ENCODE data around the gene PPL. TPM values are rescaled to one million over a fixed set of nuclear protein-coding genes. Genes with fewer than 3 reads are reported as not detected.

The PPL gene
- total RNA-seq, 1 experiment from 2014 or later, result 0.04 TPM

GRCh38 chr16:4942481-4942880, 5.5 kb upstream of the PPL start:
- intact Hi-C loops (cut with micrococcal nuclease; ENCODE audit: unreplicated experiment), result no loop called here
- POLR2A ChIA-PET (ENCODE audit: low non-redundant PET), result no interaction called here
- BruUV-seq (replicated peaks), result no TSS peak

GRCh38 chr16:4940719-4941118, 3.8 kb upstream of the PPL start:
- no peak for DNase-seq (ENCODE audit: low spot score)
- peaks cover 29% of the 10 kb centered on the region for H3K27me3 ChIP-seq (replicated peaks; ENCODE audit: insufficient read depth, low read depth, low read length, poor library complexity)
- TF ChIP-seq EZH2 (IDR thresholded peaks at IDR 0.05; ENCODE audit: borderline replicate concordance, low read depth, low read length, poor library complexity, severe bottlenecking) (no peak), CTCF (conservative IDR thresholded peaks at IDR 0.05; ENCODE audit: low read depth, low read length) (no peak)
- ChIA-PET POLR2A (ENCODE audit: low non-redundant PET) (no interaction called here), CTCF (no interaction called here)
- peaks cover 19% of the 10 kb centered on the region for H3K4me1 ChIP-seq (ENCODE audit: insufficient read depth, low read length, poor library complexity, severe bottlenecking)
- H3K27ac ChIP-seq (ENCODE audit: low read depth, low read length, poor library complexity, severe bottlenecking), result no peak overlapping the region
- no peaks in the 10 kb centered on the region for H3K9me3 ChIP-seq (ENCODE audit: low read depth, low read length, poor library complexity, severe bottlenecking)
- no peak overlapping the region for H3K4me3 ChIP-seq (ENCODE audit: low read depth, low read length, poor library complexity, severe bottlenecking)
- H3K36me3 ChIP-seq (ENCODE audit: insufficient read depth, low read length, poor library complexity, severe bottlenecking), result no peaks in the 10 kb centered on the region
- BruUV-seq (replicated peaks), result no TSS peak
- intact Hi-C loops (cut with micrococcal nuclease; ENCODE audit: unreplicated experiment), result no loop called here

More at GRCh38 chr16:4942481-4942880, 5.5 kb upstream of the PPL start:
- H3K36me3 ChIP-seq (ENCODE audit: insufficient read depth, low read length, poor library complexity, severe bottlenecking), result no peaks in the 10 kb centered on the region
- no peak for TF ChIP-seq EZH2 (IDR thresholded peaks at IDR 0.05; ENCODE audit: borderline replicate concordance, low read depth, low read length, poor library complexity, severe bottlenecking)
- no peak for TF ChIP-seq CTCF (conservative IDR thresholded peaks at IDR 0.05; ENCODE audit: low read depth, low read length)
- H3K9me3 ChIP-seq (ENCODE audit: low read depth, low read length, poor library complexity, severe bottlenecking), result no peaks in the 10 kb centered on the region
- CTCF ChIA-PET, result no interaction called here
- no peak for DNase-seq (ENCODE audit: low spot score)
- H3K27me3 ChIP-seq (replicated peaks; ENCODE audit: insufficient read depth, low read depth, low read length, poor library complexity), result peaks cover 12% of the 10 kb centered on the region
- no peak overlapping the region for H3K27ac ChIP-seq (ENCODE audit: low read depth, low read length, poor library complexity, severe bottlenecking)
- no peak overlapping the region for H3K4me3 ChIP-seq (ENCODE audit: low read depth, low read length, poor library complexity, severe bottlenecking)
- H3K4me1 ChIP-seq (ENCODE audit: insufficient read depth, low read length, poor library complexity, severe bottlenecking), result peaks cover 15% of the 10 kb centered on the region

GRCh38 chr16:4938683-4939030, 1.7 kb upstream of the PPL start:
- DNase-seq (ENCODE audit: low spot score), result no peak
- intact Hi-C loops (cut with micrococcal nuclease; ENCODE audit: unreplicated experiment), result no loop called here
- ChIA-PET POLR2A (ENCODE audit: low non-redundant PET) (no interaction called here), CTCF (no interaction called here)
- no peak for TF ChIP-seq CTCF (conservative IDR thresholded peaks at IDR 0.05; ENCODE audit: low read depth, low read length)
- TF ChIP-seq EZH2 (IDR thresholded peaks at IDR 0.05; ENCODE audit: borderline replicate concordance, low read depth, low read length, poor library complexity, severe bottlenecking), result no peak
- H3K27ac ChIP-seq (ENCODE audit: low read depth, low read length, poor library complexity, severe bottlenecking), result no peak overlapping the region
- H3K36me3 ChIP-seq (ENCODE audit: insufficient read depth, low read length, poor library complexity, severe bottlenecking), result no peaks in the 10 kb centered on the region
- H3K4me1 ChIP-seq (ENCODE audit: insufficient read depth, low read length, poor library complexity, severe bottlenecking), result peaks cover 13% of the 10 kb centered on the region
- BruUV-seq (replicated peaks), result no TSS peak
- no peak overlapping the region for H3K4me3 ChIP-seq (ENCODE audit: low read depth, low read length, poor library complexity, severe bottlenecking)
- peaks cover 36% of the 10 kb centered on the region for H3K27me3 ChIP-seq (replicated peaks; ENCODE audit: insufficient read depth, low read depth, low read length, poor library complexity)
- no peaks in the 10 kb centered on the region for H3K9me3 ChIP-seq (ENCODE audit: low read depth, low read length, poor library complexity, severe bottlenecking)
